Spinal cord (tissue), 10 donors: ENCODE data around the gene OR52B6. TPM values are rescaled to one million over a fixed set of nuclear protein-coding genes. Genes with fewer than 3 reads are reported as not detected.

Experiments used
- DNase-seq, 6 donors: peaks; one replicate each; pipeline versions ENCODE4 v3.0.0 to v3.0.0-alpha.2; 2013 to 2015; ENCODE audit warnings: low spot score in 6 of 6, low read depth in 4 of 6
- H3K27ac ChIP-seq: one replicate; pipeline ENCODE4 v1.5.1; 2013; ENCODE audit warnings: low read depth, low read length, control low read depth
- H3K27me3 ChIP-seq: one replicate; pipeline ENCODE4 v1.6.1; 2013; ENCODE audit warnings: low read length; ENCODE audit not compliant: control insufficient read depth, insufficient read depth
- H3K36me3 ChIP-seq: one replicate; pipeline ENCODE4 v1.6.1; 2013; ENCODE audit warnings: low read length; ENCODE audit not compliant: control insufficient read depth, insufficient read depth
- H3K4me1 ChIP-seq: one replicate; pipeline ENCODE4 v1.6.1; 2013; ENCODE audit warnings: low read length; ENCODE audit not compliant: control insufficient read depth, insufficient read depth
- H3K4me3 ChIP-seq: one replicate; pipeline ENCODE4 v1.5.1; 2013; ENCODE audit warnings: low read depth, low read length, control low read depth
- H3K9me3 ChIP-seq: one replicate; pipeline ENCODE4 v1.6.1; 2013; ENCODE audit warnings: low read length; ENCODE audit not compliant: control insufficient read depth, insufficient read depth
- WGBS: methylation state at CpG from one replicate; pipeline ENCODE4 v1.1.5; 2013; ENCODE audit warnings: missing lambda C conversion rate; ENCODE audit not compliant: insufficient coverage; 5-methylcytosine and 5-hydroxymethylcytosine counted together
- polyA plus RNA-seq, 2 donors: library from polyadenylated mRNA; unstranded; fragments of 120-200 nt; gene quantifications; one replicate each; pipeline ENCODE4 v1.2.1, GENCODE V29; 2013; ENCODE audit not compliant: insufficient read length in 2 of 2
- total RNA-seq, 2 donors: library from RNA; depleted of rRNA in 1 of 2; stranded (reverse); fragments of 120-200 nt in 1 of 2; fragments of >200 nt in 1 of 2; gene quantifications; one replicate each; pipeline versions ENCODE4 v1.2.3 to v1.2.4, GENCODE V29; 2013 to 2014
- donor health status: healthy.

OR52B6 gene
- total and polyA plus RNA-seq, 4 donors = not detected

GRCh38 chr11:5626196-5626595 is 45.5 kb downstream of the OR52B6 start:
- Histone ChIP-seq H3K4me1 (peaks cover 3% of the 10 kb centered on the region), H3K36me3 (no peaks in the 10 kb centered on the region), H3K27ac (no peak overlapping the region), H3K4me3 (no peak overlapping the region), H3K9me3 (no peaks in the 10 kb centered on the region), H3K27me3 (no peaks in the 10 kb centered on the region)
- WGBS = 91% methylated on average over 2 of the region's 5 CpGs
- DNase-seq = no peak

DNA sequence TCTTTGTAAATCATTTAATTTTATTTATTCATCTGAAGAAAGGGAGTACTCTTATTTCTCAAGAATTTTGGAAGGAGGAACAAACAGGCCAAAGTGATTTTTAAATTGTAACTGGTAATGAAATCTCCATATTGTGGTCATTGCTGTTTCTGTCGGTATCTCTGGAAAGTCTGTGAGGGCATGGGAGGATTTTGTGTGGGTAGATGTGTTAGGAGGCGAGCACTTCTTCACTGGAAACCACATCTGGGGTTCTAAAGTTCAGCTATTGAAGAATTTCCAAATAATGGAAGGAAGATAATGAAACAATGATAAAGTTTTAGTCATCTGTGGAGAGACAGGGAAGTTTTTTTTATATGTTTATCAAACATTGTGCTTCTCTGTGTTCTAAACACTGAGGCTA is 50.7 kb downstream of the OR52B6 start:
- H3K27me3 ChIP-seq = no peaks in the 10 kb centered on the region
- H3K4me1 ChIP-seq = no peaks in the 10 kb centered on the region

More for the DNA sequence above, 50.7 kb downstream of the OR52B6 start:
- H3K4me3 ChIP-seq = no peak overlapping the region
- no peaks in the 10 kb centered on the region for H3K36me3 ChIP-seq
- no peaks in the 10 kb centered on the region for H3K9me3 ChIP-seq
- H3K27ac ChIP-seq = no peak overlapping the region
- no peak for DNase-seq
- 100% methylated on average over 2 of the region's 2 CpGs for WGBS

Other genes with a start within 250 kb of the OR52B6 start
- gene OR51B5, start 237.4 kb upstream of the OR52B6 start, total RNA-seq = 1 to 10 TPM in 1 of 2 donors, under 1 TPM in 1; 0.99 to 1.7 TPM
- gene OR51B5, start 237.4 kb upstream of the OR52B6 start, polyA plus RNA-seq = under 1 TPM in 1 of 2 donors, not detected in 1; 0.33 TPM
- not detected for gene OR51B6, start 229.4 kb upstream of the OR52B6 start, total RNA-seq
- gene OR51B6, start 229.4 kb upstream of the OR52B6 start, polyA plus RNA-seq = not detected
- gene OR51M1, start 197.1 kb upstream of the OR52B6 start, total RNA-seq = not detected
- gene OR51M1, start 197.1 kb upstream of the OR52B6 start, polyA plus RNA-seq = not detected
- gene OR51Q1, start 158.8 kb upstream of the OR52B6 start, total RNA-seq = not detected
- gene OR51Q1, start 158.8 kb upstream of the OR52B6 start, polyA plus RNA-seq = not detected
- under 1 TPM in 1 of 2 donors, not detected in 1; 0.28 TPM for gene OR51I1, start 139.4 kb upstream of the OR52B6 start, total RNA-seq
- not detected for gene OR51I1, start 139.4 kb upstream of the OR52B6 start, polyA plus RNA-seq
- gene OR51I2, start 131.6 kb upstream of the OR52B6 start, total RNA-seq = not detected
- gene OR51I2, start 131.6 kb upstream of the OR52B6 start, polyA plus RNA-seq = not detected
- gene OR52D1, start 92.2 kb upstream of the OR52B6 start, total RNA-seq = not detected
- not detected for gene OR52D1, start 92.2 kb upstream of the OR52B6 start, polyA plus RNA-seq
- gene UBQLN3, start 70.9 kb upstream of the OR52B6 start, total RNA-seq = under 1 TPM; 0.10 to 0.39 TPM
- gene UBQLN3, start 70.9 kb upstream of the OR52B6 start, polyA plus RNA-seq = not detected
- gene UBQLNL, start 64.2 kb upstream of the OR52B6 start, total RNA-seq = under 1 TPM; 0.30 to 0.55 TPM
- under 1 TPM; 0.33 to 0.59 TPM for gene UBQLNL, start 64.2 kb upstream of the OR52B6 start, polyA plus RNA-seq
- under 1 TPM; 0.40 to 0.55 TPM for gene OR52H1, start 32.3 kb upstream of the OR52B6 start, total RNA-seq
- gene OR52H1, start 32.3 kb upstream of the OR52B6 start, polyA plus RNA-seq = not detected
- gene TRIM6, start 15.8 kb downstream of the OR52B6 start, total RNA-seq = 1 to 10 TPM; 3.3 to 4.3 TPM
- 1 to 10 TPM; 1.1 to 1.7 TPM for gene TRIM6, start 15.8 kb downstream of the OR52B6 start, polyA plus RNA-seq
- 10 to 100 TPM in 1 of 2 donors, 1 to 10 TPM in 1; 6.6 to 15.1 TPM for gene TRIM34, start 44.1 kb downstream of the OR52B6 start, total RNA-seq
- 1 to 10 TPM; 3.5 to 4.4 TPM for gene TRIM34, start 44.1 kb downstream of the OR52B6 start, polyA plus RNA-seq
- gene TRIM5, start 104.2 kb downstream of the OR52B6 start, total RNA-seq = 10 to 100 TPM; 15.3 to 25.5 TPM
- gene TRIM5, start 104.2 kb downstream of the OR52B6 start, polyA plus RNA-seq = 10 to 100 TPM; 10.4 to 12.3 TPM
- gene TRIM22, start 108.9 kb downstream of the OR52B6 start, total RNA-seq = 10 to 100 TPM; 25.3 to 26.0 TPM
- 10 to 100 TPM; 11.8 to 14.5 TPM for gene TRIM22, start 108.9 kb downstream of the OR52B6 start, polyA plus RNA-seq
- gene OR56B1, start 155.6 kb downstream of the OR52B6 start, total RNA-seq = not detected
- not detected for gene OR56B1, start 155.6 kb downstream of the OR52B6 start, polyA plus RNA-seq
- under 1 TPM in 1 of 2 donors, not detected in 1; 0.20 TPM for gene OR52N4, start 173.4 kb downstream of the OR52B6 start, total RNA-seq
- gene OR52N4, start 173.4 kb downstream of the OR52B6 start, polyA plus RNA-seq = under 1 TPM in 1 of 2 donors, not detected in 1; 0.33 TPM
- gene OR52N5, start 202.5 kb downstream of the OR52B6 start, total RNA-seq = not detected
- not detected for gene OR52N5, start 202.5 kb downstream of the OR52B6 start, polyA plus RNA-seq
- gene OR52N1, start 210.4 kb downstream of the OR52B6 start, total RNA-seq = not detected
- not detected for gene OR52N1, start 210.4 kb downstream of the OR52B6 start, polyA plus RNA-seq
- not detected for gene OR52N2, start 228.0 kb downstream of the OR52B6 start, total RNA-seq
- not detected for gene OR52N2, start 228.0 kb downstream of the OR52B6 start, polyA plus RNA-seq